Calu3 (cell line): ENCODE results near the gene YOD1. TPM values are rescaled to one million over a fixed set of nuclear protein-coding genes. Genes with fewer than 3 reads are reported as not detected.

ENCODE experiments used
- BruUV-seq: library from RNA; stranded (reverse); fragments of 400-500 nt; replicated peaks from 2 replicates; lab custom pipeline; 2021; lab: Mats Ljungman, UMichigan
- CTCF ChIA-PET: fragments of 300-600 bp; sonication (Branson Sonifier 250); formaldehyde crosslinking; loops from one replicate; lab custom pipeline; 2022; ENCODE audit warnings: antibody characterized with exemption; lab: Charles Lee
- DNase-seq: peaks from one replicate; pipeline ENCODE4 v3.0.0; 2022
- H3K27ac Mint-ChIP-seq: one replicate; pipeline ENCODE4 v1.8.0; 2022; ENCODE audit warnings: mixed read lengths; ENCODE audit not compliant: unreplicated experiment
- H3K27me3 Mint-ChIP-seq: one replicate; pipeline ENCODE4 v1.8.0; 2022; ENCODE audit warnings: mixed read lengths; ENCODE audit not compliant: unreplicated experiment
- H3K36me3 Mint-ChIP-seq: one replicate; pipeline ENCODE4 v1.8.0; 2022; ENCODE audit warnings: mild to moderate bottlenecking, moderate library complexity, mixed read lengths; ENCODE audit not compliant: insufficient read depth, unreplicated experiment
- H3K4me1 Mint-ChIP-seq: one replicate; pipeline ENCODE4 v1.8.0; 2022; ENCODE audit warnings: mild to moderate bottlenecking, low read depth, mixed read lengths; ENCODE audit not compliant: unreplicated experiment
- H3K4me3 Mint-ChIP-seq: one replicate; pipeline ENCODE4 v1.8.0; 2022; ENCODE audit warnings: mild to moderate bottlenecking, low read depth, moderate library complexity, mixed read lengths; ENCODE audit not compliant: unreplicated experiment
- H3K9me3 Mint-ChIP-seq: one replicate; pipeline ENCODE4 v1.8.0; 2022; ENCODE audit warnings: low read depth, mixed read lengths; ENCODE audit not compliant: unreplicated experiment
- intact Hi-C: fragments of 100-400 bp; cut with micrococcal nuclease; formaldehyde crosslinking; loops from one replicate; pipeline ENCODE4 v1.10.0; 2022; ENCODE audit not compliant: unreplicated experiment
- total RNA-seq: library from RNA; stranded (reverse); gene quantifications from 2 replicates; pipeline ENCODE4 v1.2.3, GENCODE V29; 2022
- TF ChIP-seq, protein P1 (sequence below): fragments of 200-600 bp; IDR thresholded peaks from one replicate; pipeline ENCODE4 v1.8.0; 2022; ENCODE audit warnings: antibody characterized with exemption; ENCODE audit not compliant: unreplicated experiment

YOD1 gene
- total RNA-seq, 1 experiment from 2014 or later: 22.4 TPM

GRCh38 chr1:207031016-207031415 lies 20.0 kb downstream of the YOD1 start:
- CTCF ChIA-PET: interaction anchor here (1.1 to 4.9 kb wide), 4 partner anchors 10 to 26 kb away, joined by 4 to 54 read pairs (median 26); partner anchors contain the start of genes PFKFB2 and YOD1
- Mint-ChIP-seq H3K27me3 (no peaks in the 10 kb centered on the region), H3K4me3 (peak overlapping the region; percentile 92), H3K27ac (peak overlapping the region; percentile 98), H3K4me1 (peaks cover 42% of the 10 kb centered on the region), H3K9me3 (no peaks in the 10 kb centered on the region), H3K36me3 (peaks cover 77% of the 10 kb centered on the region)
- intact Hi-C loops: no loop called here
- TF ChIP-seq, protein P1, sequence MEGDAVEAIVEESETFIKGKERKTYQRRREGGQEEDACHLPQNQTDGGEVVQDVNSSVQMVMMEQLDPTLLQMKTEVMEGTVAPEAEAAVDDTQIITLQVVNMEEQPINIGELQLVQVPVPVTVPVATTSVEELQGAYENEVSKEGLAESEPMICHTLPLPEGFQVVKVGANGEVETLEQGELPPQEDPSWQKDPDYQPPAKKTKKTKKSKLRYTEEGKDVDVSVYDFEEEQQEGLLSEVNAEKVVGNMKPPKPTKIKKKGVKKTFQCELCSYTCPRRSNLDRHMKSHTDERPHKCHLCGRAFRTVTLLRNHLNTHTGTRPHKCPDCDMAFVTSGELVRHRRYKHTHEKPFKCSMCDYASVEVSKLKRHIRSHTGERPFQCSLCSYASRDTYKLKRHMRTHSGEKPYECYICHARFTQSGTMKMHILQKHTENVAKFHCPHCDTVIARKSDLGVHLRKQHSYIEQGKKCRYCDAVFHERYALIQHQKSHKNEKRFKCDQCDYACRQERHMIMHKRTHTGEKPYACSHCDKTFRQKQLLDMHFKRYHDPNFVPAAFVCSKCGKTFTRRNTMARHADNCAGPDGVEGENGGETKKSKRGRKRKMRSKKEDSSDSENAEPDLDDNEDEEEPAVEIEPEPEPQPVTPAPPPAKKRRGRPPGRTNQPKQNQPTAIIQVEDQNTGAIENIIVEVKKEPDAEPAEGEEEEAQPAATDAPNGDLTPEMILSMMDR: no peak
- no peak for DNase-seq
- BruUV-seq: TSS peak; percentile 25

GRCh38 chr1:207030522-207031009 lies 20.4 kb downstream of the YOD1 start:
- BruUV-seq: no TSS peak
- no peak for DNase-seq
- peak overlapping the region; percentile 98 for H3K27ac Mint-ChIP-seq
- no peaks in the 10 kb centered on the region for H3K27me3 Mint-ChIP-seq
- H3K4me3 Mint-ChIP-seq: peak overlapping the region; percentile 92
- intact Hi-C loops: no loop called here
- CTCF ChIA-PET: interaction anchor here (1.1 to 4.9 kb wide), 5 partner anchors 10 to 25 kb away, joined by 3 to 54 read pairs (median 12); partner anchors contain the start of genes PFKFB2 and YOD1
- peaks cover 47% of the 10 kb centered on the region for H3K4me1 Mint-ChIP-seq
- peaks cover 81% of the 10 kb centered on the region for H3K36me3 Mint-ChIP-seq
- TF ChIP-seq, protein P1: no peak
- H3K9me3 Mint-ChIP-seq: no peaks in the 10 kb centered on the region

DNA sequence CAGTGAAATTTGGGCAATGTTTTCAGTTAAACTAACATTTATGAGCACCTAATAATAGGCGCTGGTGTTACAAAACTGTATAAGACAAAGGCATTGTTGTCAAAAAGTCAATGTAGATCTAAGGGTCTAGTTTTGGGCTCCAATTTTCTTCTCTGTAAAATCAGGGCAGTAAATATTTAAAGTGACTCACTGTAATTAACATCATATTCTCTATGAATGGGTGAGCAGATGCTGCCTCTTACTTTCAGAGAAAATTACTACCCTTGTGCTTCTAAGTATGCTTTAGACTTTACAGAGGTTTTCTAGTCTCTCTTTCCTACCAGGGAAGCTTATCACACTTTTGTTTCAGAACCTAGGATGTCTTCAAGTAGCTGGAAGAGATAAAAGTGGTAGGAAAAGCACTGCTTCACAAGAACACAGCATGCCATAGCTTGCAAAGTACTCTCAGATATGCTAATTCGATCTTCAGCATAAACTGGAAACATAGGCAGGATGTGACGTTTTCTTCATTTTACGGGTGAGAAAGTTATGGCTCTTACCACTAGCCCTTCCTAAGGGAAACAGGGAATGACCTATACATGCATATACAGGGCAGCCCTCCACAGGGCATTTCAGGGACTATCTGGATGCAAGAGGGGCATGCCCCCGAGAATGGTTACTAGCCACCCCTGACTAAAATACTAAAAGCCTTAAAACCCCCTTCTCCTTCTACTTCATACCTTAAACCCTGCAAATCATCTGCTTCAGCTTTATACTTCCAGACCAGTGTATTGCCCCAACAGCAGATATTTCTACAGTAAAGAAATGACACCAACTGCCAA lies 21.1 kb downstream of the YOD1 start:
- CTCF ChIA-PET: interaction anchor here (1.1 to 4.9 kb wide), 5 partner anchors 9 to 25 kb away, joined by 3 to 54 read pairs (median 12); partner anchors contain the start of genes PFKFB2 and YOD1
- Mint-ChIP-seq H3K9me3 (no peaks in the 10 kb centered on the region), H3K27ac (peak overlapping the region; percentile 98), H3K4me1 (peaks cover 54% of the 10 kb centered on the region), H3K4me3 (peak overlapping the region; percentile 92), H3K27me3 (no peaks in the 10 kb centered on the region), H3K36me3 (peaks cover 83% of the 10 kb centered on the region)
- TF ChIP-seq, protein P1: no peak
- DNase-seq: no peak
- BruUV-seq: no TSS peak
- intact Hi-C loops: loop anchor here (10.0 kb wide), 1 partner anchor 295 kb away; the partner anchor contains the start of gene CD55

DNA sequence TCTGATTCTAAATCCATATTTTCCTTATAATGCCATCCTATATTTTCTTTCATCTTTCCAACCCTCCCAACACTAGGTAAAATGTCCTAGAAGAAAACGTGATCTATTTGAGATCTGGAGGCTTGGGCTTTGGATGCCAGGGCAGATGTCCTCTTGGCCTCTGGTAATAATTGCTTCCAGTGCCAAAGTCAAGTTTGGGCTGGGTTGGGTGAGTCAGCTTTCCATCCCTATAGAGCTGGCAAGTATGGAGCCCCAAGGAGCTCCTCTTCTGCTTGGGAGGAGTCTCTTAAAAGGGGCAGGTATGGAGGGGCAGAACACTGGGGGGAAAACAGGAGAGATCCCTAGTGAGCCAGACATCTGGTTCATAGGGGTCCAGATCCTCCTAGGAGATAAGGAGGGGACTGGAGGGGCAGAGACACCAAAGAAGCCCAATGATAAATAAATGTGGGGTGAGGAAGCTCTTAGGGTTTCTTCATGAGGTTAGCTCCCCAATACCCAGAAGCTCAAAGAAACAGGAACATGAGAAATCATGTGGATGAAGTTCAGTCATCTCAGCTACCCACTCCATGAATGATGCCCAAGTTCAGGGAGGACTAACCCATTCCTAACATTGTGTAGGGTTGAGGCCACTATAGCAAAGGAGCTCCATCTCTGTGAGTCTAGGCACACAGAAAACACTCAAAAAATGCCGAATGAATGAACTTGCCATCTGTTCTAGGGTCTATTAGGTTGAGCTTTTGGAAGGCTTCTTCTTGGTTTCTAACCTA lies 21.9 kb downstream of the YOD1 start:
- H3K36me3 Mint-ChIP-seq: peaks cover 90% of the 10 kb centered on the region
- peak overlapping the region; percentile 98 for H3K27ac Mint-ChIP-seq
- H3K4me3 Mint-ChIP-seq: peak overlapping the region; percentile 92
- CTCF ChIA-PET: interaction anchor here (0.6 to 4.9 kb wide), 7 partner anchors 8 to 24 kb away, joined by 3 to 54 read pairs (median 4); partner anchors contain the start of genes PFKFB2 and YOD1
- no peaks in the 10 kb centered on the region for H3K9me3 Mint-ChIP-seq
- H3K4me1 Mint-ChIP-seq: peaks cover 62% of the 10 kb centered on the region
- TF ChIP-seq, protein P1: no peak
- no TSS peak for BruUV-seq
- no peaks in the 10 kb centered on the region for H3K27me3 Mint-ChIP-seq
- DNase-seq: no peak
- intact Hi-C loops: loop anchor here (10.0 kb wide), 1 partner anchor 296 kb away; the partner anchor contains the start of gene CD55
